ENCODE results near the gene STARD3. TPM values are rescaled to one million over a fixed set of nuclear protein-coding genes. Genes with fewer than 3 reads are reported as not detected.

The STARD3 gene
- total and polyA plus RNA-seq, 12 donors, result 38.6 to 220 (median 93.6) TPM

GRCh38 chr17:39655105-39655504, 18.2 kb downstream of the STARD3 start:
- H3K27ac ChIP-seq, result no peak overlapping the region
- 81 to 86% (median 83%) methylated on average over 2 of the region's 2 CpGs for WGBS, 4 donors
- H3K27me3 ChIP-seq, result no peaks in the 10 kb centered on the region
- peaks cover 0 to 26% of the 10 kb centered on the region in 2 donors for H3K36me3 ChIP-seq (replicated peaks in 1 of 2)
- peaks cover 0 to 48% of the 10 kb centered on the region in 2 donors for H3K4me1 ChIP-seq (replicated peaks in 1 of 2)
- H3K9me3 ChIP-seq (replicated peaks in 1 of 3), result no peaks in the 10 kb centered on the region
- intact Hi-C loops (cut with DNase I), result no loop called here
- DNase-seq, result no peak
- no peak overlapping the region for H3K4me3 ChIP-seq
- no peak for TF ChIP-seq CTCF (IDR thresholded peaks at IDR 0.05)
- no peak for TF ChIP-seq POLR2A (IDR thresholded peaks at IDR 0.05)

GRCh38 chr17:39658346-39658745, 21.4 kb downstream of the STARD3 start:
- TF ChIP-seq POLR2A (IDR thresholded peaks at IDR 0.05) (no peak), CTCF (IDR thresholded peaks at IDR 0.05) (no peak)
- Histone ChIP-seq H3K4me3 (no peak overlapping the region), H3K4me1 (replicated peaks in 1 of 2) (peaks cover 0 to 44% of the 10 kb centered on the region in 2 donors), H3K9me3 (replicated peaks in 1 of 3) (no peaks in the 10 kb centered on the region), H3K27me3 (no peaks in the 10 kb centered on the region), H3K36me3 (replicated peaks in 1 of 2) (peaks cover 0 to 54% of the 10 kb centered on the region in 2 donors), H3K27ac (peak overlapping the region in 1 of 5 donors; percentile 74)
- no peak for DNase-seq
- intact Hi-C loops (cut with DNase I), result no loop called here
- WGBS, 4 donors, result 89 to 98% (median 95%) methylated on average over 6 to 11 of the region's 11 CpGs

GRCh38 chr17:39658760-39659159, 21.8 kb downstream of the STARD3 start:
- Histone ChIP-seq H3K4me3 (no peak overlapping the region), H3K27me3 (no peaks in the 10 kb centered on the region), H3K36me3 (replicated peaks in 1 of 2) (peaks cover 0 to 54% of the 10 kb centered on the region in 2 donors), H3K9me3 (replicated peaks in 1 of 3) (no peaks in the 10 kb centered on the region), H3K4me1 (replicated peaks in 1 of 2) (peaks cover 0 to 39% of the 10 kb centered on the region in 2 donors), H3K27ac (peak overlapping the region in 2 of 5 donors; percentile 74 to 75)
- WGBS, 4 donors, result 76 to 91% (median 86%) methylated on average over 1 to 3 of the region's 3 CpGs
- TF ChIP-seq POLR2A (IDR thresholded peaks at IDR 0.05) (no peak), CTCF (IDR thresholded peaks at IDR 0.05) (no peak)
- intact Hi-C loops (cut with DNase I), result no loop called here
- DNase-seq, result no peak

GRCh38 chr17:39659279-39660010, 22.5 kb downstream of the STARD3 start:
- intact Hi-C loops (cut with DNase I), result no loop called here
- Histone ChIP-seq H3K27me3 (no peaks in the 10 kb centered on the region), H3K36me3 (replicated peaks in 1 of 2) (peaks cover 0 to 54% of the 10 kb centered on the region in 2 donors), H3K9me3 (replicated peaks in 1 of 3) (no peaks in the 10 kb centered on the region), H3K4me3 (no peak overlapping the region), H3K4me1 (replicated peaks in 1 of 2) (peaks cover 0 to 36% of the 10 kb centered on the region in 2 donors), H3K27ac (peak overlapping the region in 3 of 5 donors; percentile 4 to 75 (median 74))
- TF ChIP-seq POLR2A (IDR thresholded peaks at IDR 0.05) (no peak), CTCF (IDR thresholded peaks at IDR 0.05) (no peak)
- 36 to 66% (median 58%) methylated on average over 11 to 15 of the region's 15 CpGs for WGBS, 4 donors
- DNase-seq, result peak in 2 of 7 donors; percentile 30 to 64
